HL-60/S4 (cell line): ENCODE data around the gene THNSL1.

Experiments
- in situ Hi-C: fragments of 300-500 bp; cut with MboI; formaldehyde crosslinking; loops from 2 replicates; pipeline ENCODE4 v1.14.3; 2022; ENCODE audit warnings: low sequenced_read_pairs

Gene THNSL1

GRCh38 chr10:25050402-25050801 is 34.0 kb downstream of the THNSL1 start:
- in situ Hi-C loops: no loop called here

- in situ Hi-C loops: no loop called here
Measured at GRCh38 chr10:25052012-25052411, 35.6 kb downstream of the THNSL1 start.

- in situ Hi-C loops: no loop called here
Measured at GRCh38 chr10:25056726-25057125, 40.3 kb downstream of the THNSL1 start.

- in situ Hi-C loops: no loop called here
Measured at GRCh38 chr10:25057886-25058285, 41.5 kb downstream of the THNSL1 start.

- in situ Hi-C loops: no loop called here
Measured at GRCh38 chr10:25059990-25060389, 43.6 kb downstream of the THNSL1 start.

- in situ Hi-C loops: no loop called here
Measured at GRCh38 chr10:25061125-25061524, 44.7 kb downstream of the THNSL1 start.

GRCh38 chr10:25061711-25062449 is 45.5 kb downstream of the THNSL1 start:
- in situ Hi-C loops: no loop called here

- in situ Hi-C loops: no loop called here
Measured at GRCh38 chr10:25063157-25063556, 46.7 kb downstream of the THNSL1 start.

- in situ Hi-C loops: no loop called here
Measured at GRCh38 chr10:25063644-25064043, 47.2 kb downstream of the THNSL1 start.

GRCh38 chr10:25064401-25064800 is 48.0 kb downstream of the THNSL1 start:
- in situ Hi-C loops: no loop called here

GRCh38 chr10:25065761-25066476 is 49.5 kb downstream of the THNSL1 start:
- in situ Hi-C loops: no loop called here

GRCh38 chr10:25068152-25069058 is 52.0 kb downstream of the THNSL1 start:
- in situ Hi-C loops: no loop called here

- in situ Hi-C loops: no loop called here
Measured at GRCh38 chr10:25071227-25071626, 54.8 kb downstream of the THNSL1 start.

GRCh38 chr10:25072786-25073185 is 56.4 kb downstream of the THNSL1 start:
- in situ Hi-C loops: no loop called here

- in situ Hi-C loops: no loop called here
Measured at GRCh38 chr10:25075825-25076224, 59.4 kb downstream of the THNSL1 start.
